Epithelial cell of esophagus (primary cell): ENCODE data around the gene SMYD3.

ENCODE experiments used
- DNase-seq: peaks from one replicate; pipeline ENCODE4 v3.0.0; 2010; ENCODE audit warnings: low read depth
- H3K4me3 ChIP-seq: 2 replicates; pipeline ENCODE4 v1.5.1; 2011; ENCODE audit warnings: mild to moderate bottlenecking, low read length, control low read depth
- CTCF ChIP-seq: IDR thresholded peaks from 2 replicates; pipeline ENCODE4 v1.5.1; 2011; ENCODE audit warnings: low read depth, mild to moderate bottlenecking, low read length, control low read depth, inconsistent platforms; ENCODE audit not compliant: insufficient read depth; ENCODE audit errors: missing control alignments

The SMYD3 gene

DNA sequence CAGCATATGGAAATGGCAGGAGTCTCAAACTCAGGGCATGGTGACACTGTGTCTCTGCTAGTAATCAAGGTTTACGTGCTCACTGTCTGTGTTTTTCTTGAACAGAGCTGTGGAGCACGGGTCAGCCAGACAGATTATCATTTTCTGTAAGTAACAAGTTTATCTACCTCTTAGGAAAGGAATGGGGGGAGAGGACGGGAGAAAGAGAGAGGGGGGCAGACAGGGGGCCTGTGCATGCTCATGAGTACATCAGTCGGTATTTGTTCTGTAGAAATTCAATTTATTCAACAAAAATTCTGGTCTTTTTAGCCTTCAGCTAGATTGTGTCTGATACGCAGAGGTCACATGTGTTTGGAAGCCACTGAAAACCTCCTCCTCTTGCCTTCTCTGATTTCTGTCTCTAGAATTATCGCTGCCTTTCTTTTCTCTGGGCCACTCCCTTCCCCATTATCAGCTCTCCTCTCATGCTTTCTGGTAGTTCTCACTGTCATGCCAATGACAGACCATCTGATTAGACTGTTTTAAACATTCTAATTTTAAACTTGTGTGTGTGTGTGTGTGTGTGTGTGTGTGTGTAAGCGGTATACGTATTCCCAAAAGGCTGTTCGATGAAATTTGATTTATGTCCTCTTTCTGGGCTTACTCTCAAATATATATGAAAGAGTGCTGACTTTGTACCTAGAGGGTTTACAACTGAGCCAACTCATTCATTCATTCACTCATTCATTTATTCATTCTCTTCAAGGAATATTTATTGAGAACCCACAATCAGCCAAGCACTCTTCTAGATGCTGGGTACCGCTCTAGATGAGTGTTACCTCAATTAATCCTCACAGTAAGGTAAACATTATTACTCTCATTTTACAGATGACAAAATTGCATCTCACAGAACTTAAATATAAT, 715.4 kb downstream of the SMYD3 start:
- no peak overlapping the region for H3K4me3 ChIP-seq
- no peak for TF ChIP-seq CTCF
- no peak for DNase-seq

GRCh38 chr1:245790441-245790840, 716.6 kb downstream of the SMYD3 start:
- no peak overlapping the region for H3K4me3 ChIP-seq
- no peak for DNase-seq
- TF ChIP-seq CTCF = no peak

DNA sequence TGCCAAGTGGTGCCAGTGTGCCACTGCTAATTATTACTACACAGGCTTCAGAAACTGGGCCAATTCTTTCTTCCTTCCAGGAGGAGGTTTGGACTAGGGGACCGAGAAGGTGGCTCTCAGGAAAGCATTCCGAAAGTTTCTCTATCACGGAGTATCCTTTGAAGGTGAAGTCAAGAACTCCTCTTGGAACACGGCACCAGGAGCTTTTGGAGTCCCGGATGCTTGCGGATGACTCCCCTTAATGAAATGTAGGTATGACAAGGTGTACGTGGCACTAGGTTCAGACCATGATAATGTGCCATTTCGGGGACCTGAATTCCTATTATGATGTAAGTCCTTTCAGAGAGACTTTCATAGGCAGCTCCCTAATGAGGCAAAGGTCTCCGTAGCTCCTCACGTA, 718.2 kb downstream of the SMYD3 start:
- TF ChIP-seq CTCF = no peak
- no peak for DNase-seq

DNA sequence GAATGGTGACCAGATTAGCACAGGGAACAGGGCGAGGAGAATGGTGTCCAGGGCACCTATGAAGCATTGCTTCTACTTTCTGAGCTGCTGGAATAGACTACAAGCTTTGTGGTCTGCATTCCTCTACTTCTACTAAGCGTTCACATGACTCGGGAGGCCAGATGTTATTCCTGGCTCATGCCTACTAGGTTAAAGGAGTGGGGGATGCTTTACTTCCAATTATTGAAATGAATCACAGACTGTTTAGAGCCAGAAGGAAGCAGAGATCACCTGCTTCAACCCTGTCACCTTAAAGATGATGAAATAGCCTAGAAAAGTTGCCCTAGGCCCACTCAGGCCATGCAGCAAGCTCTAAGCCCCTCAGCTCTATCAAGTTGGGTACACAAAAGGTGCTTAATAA, 718.8 kb downstream of the SMYD3 start:
- H3K4me3 ChIP-seq = no peak overlapping the region
- peak; percentile 70 for DNase-seq
- no peak for TF ChIP-seq CTCF

More for the DNA sequence above, 718.2 kb downstream of the SMYD3 start:
- H3K4me3 ChIP-seq = no peak overlapping the region

DNA sequence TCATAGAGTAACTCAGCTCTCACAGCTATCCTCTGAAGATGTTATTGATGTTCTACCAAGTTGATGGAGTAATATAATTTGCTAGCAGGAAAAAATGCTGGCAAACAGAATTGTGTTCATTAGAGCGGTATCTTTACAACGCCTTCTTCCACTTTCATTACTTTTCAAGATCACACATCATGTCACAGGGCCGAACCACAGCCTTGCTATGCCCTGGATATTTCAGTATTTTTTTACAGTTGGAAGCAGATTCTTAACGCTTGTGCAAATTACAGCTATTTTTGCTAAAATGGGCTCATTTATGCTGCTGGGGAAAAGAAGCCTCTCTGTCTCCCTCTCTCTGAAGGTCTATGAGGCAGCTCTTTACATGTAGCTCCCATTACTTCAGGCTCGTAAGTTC, 720.1 kb downstream of the SMYD3 start:
- TF ChIP-seq CTCF = no peak
- no peak for DNase-seq
- H3K4me3 ChIP-seq = no peak overlapping the region

- no peak for TF ChIP-seq CTCF
- DNase-seq = no peak
- H3K4me3 ChIP-seq = no peak overlapping the region
These were observed 727.0 kb downstream of the SMYD3 start for GRCh38 chr1:245779797-245780755.
